Urinary bladder (tissue), 4 donors: ENCODE measurements around the gene RDX. TPM values are rescaled to one million over a fixed set of nuclear protein-coding genes. Genes with fewer than 3 reads are reported as not detected.
"Not testable (repeated sequence)": the region's sequence is repeated elsewhere in the genome, so short reads cannot be mapped to it uniquely, and the experiment has no call there.

Source experiments
- DNase-seq: peaks from one replicate; pipeline ENCODE4 v3.0.0-alpha.2; 2015; ENCODE audit errors: extremely low spot score
- H3K27ac ChIP-seq: one replicate; pipeline ENCODE4 v1.5.1; 2013; ENCODE audit warnings: low read depth, mild to moderate bottlenecking, moderate library complexity
- H3K36me3 ChIP-seq: one replicate; pipeline ENCODE4 v1.6.1; 2013; ENCODE audit warnings: mild to moderate bottlenecking, moderate library complexity; ENCODE audit not compliant: insufficient read depth
- H3K4me1 ChIP-seq: one replicate; pipeline ENCODE4 v1.6.1; 2013; ENCODE audit warnings: mild to moderate bottlenecking, moderate library complexity; ENCODE audit not compliant: insufficient read depth
- H3K4me3 ChIP-seq: one replicate; pipeline ENCODE4 v1.5.1; 2013; ENCODE audit warnings: low read depth, low read length
- WGBS: extraction: QIAGEN DNeasy Blood & Tissue Kit; methylation state at CpG from one replicate; pipeline ENCODE4 v1.1.7; 2013; 5-methylcytosine and 5-hydroxymethylcytosine counted together
- polyA plus RNA-seq: library from polyadenylated mRNA; stranded (reverse); fragments of 200-250 nt; gene quantifications from one replicate; pipeline ENCODE4 v1.2.3, GENCODE V29; 2013
- total RNA-seq: library from RNA; depleted of rRNA; stranded (reverse); fragments of >200 nt; gene quantifications from one replicate; pipeline ENCODE4 v1.2.3, GENCODE V29; 2014
- donor health status: healthy with polysubstance abuse.
- donor health status: healthy.

Gene RDX
- total and polyA plus RNA-seq, 2 donors: 49.9 to 122 TPM

DNA sequence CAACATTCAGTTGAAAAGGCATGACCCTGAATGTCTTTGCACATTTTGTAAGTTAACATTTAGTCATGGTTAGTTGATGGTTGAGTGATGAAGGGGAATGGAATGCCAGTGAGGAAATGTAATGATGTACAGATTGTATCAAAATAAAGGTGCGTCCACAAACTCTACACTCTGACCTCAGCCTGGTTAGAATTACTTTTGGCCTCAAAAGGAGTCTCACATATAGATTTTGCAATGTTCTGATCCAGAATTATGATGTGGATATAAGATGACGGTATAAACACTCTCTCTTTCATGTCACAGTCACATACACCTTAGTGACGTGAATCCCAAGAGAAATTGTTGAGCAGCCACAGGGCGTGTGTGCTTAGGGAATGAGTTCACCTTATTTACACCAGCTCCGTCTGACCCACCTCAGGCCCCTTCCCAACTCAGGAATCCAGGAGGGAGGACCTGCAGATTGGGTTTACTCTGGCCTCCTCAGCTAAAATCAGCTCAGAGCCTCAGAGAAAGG lies 100.1 kb downstream of the RDX start:
- Histone ChIP-seq H3K27ac (peak overlapping the region; percentile 74), H3K4me1 (no peaks in the 10 kb centered on the region), H3K4me3 (no peak overlapping the region), H3K36me3 (no peaks in the 10 kb centered on the region)
- WGBS: 93% methylated on average over 5 of the region's 5 CpGs
- peak; percentile 28 for DNase-seq

DNA sequence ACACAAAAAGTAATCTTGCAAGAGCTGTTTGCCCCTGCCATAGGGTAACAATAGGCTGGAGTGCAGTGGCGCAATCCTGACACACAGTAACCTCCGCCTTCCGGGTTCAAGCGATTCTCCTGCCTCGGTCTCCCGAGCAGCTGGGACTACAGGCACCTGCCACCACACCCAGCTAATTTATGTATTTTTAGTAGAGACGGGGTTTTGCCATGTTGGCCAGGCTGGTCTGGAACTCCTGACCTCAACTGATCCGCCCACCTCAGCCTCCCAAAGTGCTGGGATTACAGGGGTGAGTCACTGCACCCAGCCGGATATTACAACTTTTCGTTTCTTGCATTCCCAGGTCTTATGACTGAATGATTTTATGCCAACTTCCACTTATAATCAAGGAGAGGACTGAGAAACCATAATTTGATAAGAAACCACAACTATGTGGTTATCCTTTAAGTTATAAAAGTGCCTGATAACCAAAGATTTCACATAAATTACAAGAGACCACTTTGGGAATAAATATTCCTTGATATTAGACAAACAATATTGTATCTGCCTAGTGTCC lies 102.1 kb downstream of the RDX start:
- 73% methylated on average over 10 of the region's 10 CpGs for WGBS
- H3K27ac ChIP-seq, H3K4me3 ChIP-seq, H3K4me1 ChIP-seq, H3K36me3 ChIP-seq, DNase-seq: not testable (repeated sequence)

DNA sequence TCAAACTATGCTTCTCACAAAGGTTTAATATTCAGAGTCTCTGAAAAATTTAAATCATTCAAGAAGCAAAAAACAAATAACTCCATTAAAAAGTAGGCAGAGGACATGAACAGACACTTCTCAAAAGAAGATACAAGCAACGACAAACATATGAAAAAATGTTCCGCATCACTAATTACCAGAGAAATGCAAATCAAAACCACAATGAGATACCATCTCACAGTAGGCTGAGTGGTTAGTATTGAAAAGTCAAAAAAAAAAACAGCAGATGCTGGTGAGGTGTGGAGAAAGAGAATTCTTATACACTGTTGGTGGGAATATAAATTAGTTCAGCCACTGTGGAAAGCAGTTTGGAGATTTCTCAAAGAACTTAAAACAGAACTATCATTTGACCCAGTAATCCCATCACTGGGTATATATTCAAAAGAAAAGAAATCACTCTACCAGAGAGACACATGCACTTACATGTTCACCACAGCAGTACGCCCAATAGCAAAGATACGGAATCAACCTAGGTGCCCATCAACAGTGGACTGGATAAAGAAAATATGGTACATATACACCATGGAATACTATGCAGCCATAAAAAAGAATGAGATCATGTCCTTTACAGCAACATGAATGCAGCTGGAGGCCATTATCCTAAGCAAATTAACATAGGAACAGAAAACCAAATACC lies 103.7 kb downstream of the RDX start:
- 90% methylated on average over 4 of the region's 4 CpGs for WGBS
- H3K4me1 ChIP-seq, DNase-seq, H3K4me3 ChIP-seq, H3K27ac ChIP-seq, H3K36me3 ChIP-seq: not testable (repeated sequence)

DNA sequence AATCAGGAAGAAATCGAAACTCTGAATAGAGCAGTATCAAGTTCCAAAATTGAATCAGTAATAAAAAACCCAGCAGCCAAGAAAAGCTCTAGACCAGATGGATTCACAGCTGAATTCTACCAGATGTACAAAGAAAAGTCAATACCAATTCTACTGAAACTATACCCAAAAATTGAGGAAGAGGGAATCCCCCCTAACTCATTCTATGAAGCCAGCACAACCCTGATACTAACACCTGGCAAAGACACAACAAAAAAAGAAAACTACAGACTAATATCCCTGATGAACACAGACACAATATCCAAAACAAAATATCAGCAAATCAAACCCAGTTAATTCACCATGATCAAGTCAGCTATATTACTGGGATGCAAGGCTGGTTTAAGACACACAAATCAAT lies 105.5 kb downstream of the RDX start:
- Histone ChIP-seq H3K4me1 (no peaks in the 10 kb centered on the region), H3K4me3 (no peak overlapping the region), H3K36me3 (no peaks in the 10 kb centered on the region), H3K27ac (no peak overlapping the region)
- 84% methylated on average over 1 of the region's 1 CpG for WGBS
- no peak for DNase-seq

DNA sequence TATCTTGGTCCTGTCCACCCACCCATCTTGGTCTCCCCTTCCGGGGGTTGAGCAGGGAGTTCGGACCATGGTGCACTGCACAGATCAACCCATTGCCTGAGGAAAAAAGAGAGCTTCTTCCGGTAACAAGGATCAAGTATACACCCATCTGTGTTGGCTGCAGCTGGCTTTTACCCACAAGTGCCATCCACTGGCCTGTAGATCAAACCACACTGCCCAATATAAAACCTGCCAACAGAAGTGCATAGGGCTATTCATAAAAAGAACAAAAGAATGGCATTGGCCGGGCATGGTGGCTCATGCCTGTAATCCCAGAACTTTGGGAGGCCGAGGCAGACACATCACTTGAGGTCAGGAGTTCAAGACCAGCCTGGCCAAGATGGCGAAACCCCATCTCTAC lies 108.7 kb downstream of the RDX start:
- no peak overlapping the region for H3K4me3 ChIP-seq
- no peak overlapping the region for H3K27ac ChIP-seq
- 96% methylated on average over 6 of the region's 6 CpGs for WGBS
- no peaks in the 10 kb centered on the region for H3K4me1 ChIP-seq
- no peaks in the 10 kb centered on the region for H3K36me3 ChIP-seq
- no peak for DNase-seq

DNA sequence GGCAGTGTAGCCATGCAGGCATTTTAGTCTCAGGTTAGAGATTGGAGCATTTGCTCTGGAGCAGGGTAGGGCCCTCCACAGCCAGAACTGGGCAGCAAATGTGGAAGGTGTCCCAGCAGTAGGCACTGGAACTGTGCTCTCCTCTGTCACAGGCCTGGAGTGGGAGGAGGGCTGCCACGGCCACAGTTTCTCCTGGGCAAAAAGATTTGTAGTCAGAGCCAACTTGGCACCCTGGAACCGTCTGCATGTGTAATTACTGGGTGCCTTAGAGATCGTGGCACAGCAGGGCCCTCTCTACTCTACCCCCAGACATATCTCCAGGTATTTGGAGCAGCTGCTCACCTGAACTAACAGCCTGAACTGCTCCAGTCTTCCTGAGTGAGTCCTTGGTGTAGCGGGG lies 109.5 kb downstream of the RDX start:
- H3K4me3 ChIP-seq: no peak overlapping the region
- WGBS: 90% methylated on average over 4 of the region's 4 CpGs
- H3K27ac ChIP-seq: no peak overlapping the region
- H3K36me3 ChIP-seq: no peaks in the 10 kb centered on the region
- DNase-seq: no peak
- no peaks in the 10 kb centered on the region for H3K4me1 ChIP-seq

DNA sequence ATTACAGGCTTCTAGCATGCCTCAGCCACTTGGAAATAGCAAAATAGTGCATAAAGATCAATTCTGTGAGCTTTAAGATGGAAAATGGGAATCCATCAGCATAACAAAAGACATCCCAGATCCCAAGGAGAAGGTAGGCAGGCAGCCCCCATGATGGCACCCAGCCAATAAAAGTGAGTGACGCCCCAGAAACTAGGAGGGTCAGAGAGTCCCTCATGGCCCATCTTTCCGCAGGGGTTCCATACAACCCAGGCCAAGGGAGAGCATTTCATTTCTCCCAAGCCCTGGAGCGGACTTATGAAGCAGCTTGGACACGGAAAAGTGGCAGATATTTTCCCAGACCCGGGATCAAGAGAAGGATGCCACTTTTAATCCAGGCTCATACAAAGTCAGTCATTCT lies 110.0 kb downstream of the RDX start:
- no peak for DNase-seq
- Histone ChIP-seq H3K27ac (no peak overlapping the region), H3K4me1 (no peaks in the 10 kb centered on the region), H3K4me3 (no peak overlapping the region), H3K36me3 (no peaks in the 10 kb centered on the region)
- WGBS: 95% methylated on average over 5 of the region's 5 CpGs

DNA sequence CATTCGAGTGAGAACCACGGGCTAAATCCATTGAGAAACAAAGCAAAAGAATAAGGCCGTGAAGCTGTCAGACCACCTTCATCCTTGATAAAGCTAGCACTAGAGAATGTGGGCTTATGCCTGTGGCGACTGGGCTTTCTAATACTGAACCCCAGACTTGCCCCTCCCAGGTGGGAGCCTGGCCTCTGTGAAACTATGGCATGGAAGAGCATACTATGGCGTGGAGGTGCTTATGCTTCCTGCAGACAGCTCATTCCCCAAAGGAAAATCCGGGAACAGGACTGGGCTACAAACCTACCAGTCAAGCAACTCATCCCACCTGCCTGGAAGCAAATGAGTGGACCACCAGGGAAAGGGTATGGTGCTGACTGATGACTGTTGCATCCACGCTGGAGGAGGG lies 110.8 kb downstream of the RDX start:
- no peak for DNase-seq
- Histone ChIP-seq H3K27ac (no peak overlapping the region), H3K36me3 (no peaks in the 10 kb centered on the region), H3K4me1 (no peaks in the 10 kb centered on the region), H3K4me3 (no peak overlapping the region)
- 79% methylated on average over 7 of the region's 7 CpGs for WGBS

DNA sequence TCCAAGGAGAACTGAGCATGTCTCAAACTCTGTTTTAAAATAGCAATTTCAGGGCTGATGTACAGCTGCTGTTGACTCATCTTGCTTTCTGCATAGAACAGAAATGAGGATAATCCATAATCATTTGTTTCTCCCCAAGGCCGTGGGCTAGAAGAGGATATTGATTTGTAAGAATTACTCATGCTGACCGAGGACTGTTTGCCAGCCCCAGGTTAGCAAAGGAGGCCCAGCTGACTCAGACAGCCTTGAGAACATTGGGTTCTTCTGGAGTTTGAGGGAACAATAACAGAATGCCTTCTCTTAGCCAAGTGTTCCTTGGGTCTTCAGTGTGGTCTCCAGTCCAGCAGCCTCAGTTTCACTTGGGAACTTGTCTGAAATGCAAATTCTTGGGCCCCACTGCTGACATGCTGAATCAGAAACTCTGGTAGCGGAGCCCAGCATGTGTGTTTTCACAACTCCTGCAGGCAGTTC lies 111.3 kb downstream of the RDX start:
- no peak overlapping the region for H3K4me3 ChIP-seq
- no peak overlapping the region for H3K27ac ChIP-seq
- WGBS: 83% methylated on average over 3 of the region's 3 CpGs
- no peak for DNase-seq
- H3K36me3 ChIP-seq: no peaks in the 10 kb centered on the region
- no peaks in the 10 kb centered on the region for H3K4me1 ChIP-seq

DNA sequence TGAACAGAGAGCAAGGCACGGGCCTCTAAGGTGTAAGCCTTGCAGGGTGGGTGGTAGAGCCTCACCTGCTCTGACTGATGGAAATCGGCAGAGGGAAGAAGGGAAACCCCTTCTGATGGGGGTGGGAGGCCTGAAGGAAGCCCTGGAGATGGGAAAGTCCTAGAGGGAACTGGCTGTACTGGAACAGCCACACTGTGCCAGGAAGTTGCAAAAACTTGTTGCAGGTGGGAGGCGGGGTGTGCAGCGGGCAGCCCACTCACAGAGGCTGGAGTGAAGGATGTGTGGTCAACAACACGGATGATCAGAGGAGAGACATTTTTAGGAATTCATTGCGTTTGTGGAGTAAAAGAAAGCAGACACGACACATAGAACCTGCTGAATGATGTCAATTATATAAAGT lies 112.0 kb downstream of the RDX start:
- WGBS: 86% methylated on average over 7 of the region's 7 CpGs
- no peaks in the 10 kb centered on the region for H3K4me1 ChIP-seq
- no peak overlapping the region for H3K27ac ChIP-seq
- H3K36me3 ChIP-seq: no peaks in the 10 kb centered on the region
- no peak for DNase-seq
- H3K4me3 ChIP-seq: no peak overlapping the region

DNA sequence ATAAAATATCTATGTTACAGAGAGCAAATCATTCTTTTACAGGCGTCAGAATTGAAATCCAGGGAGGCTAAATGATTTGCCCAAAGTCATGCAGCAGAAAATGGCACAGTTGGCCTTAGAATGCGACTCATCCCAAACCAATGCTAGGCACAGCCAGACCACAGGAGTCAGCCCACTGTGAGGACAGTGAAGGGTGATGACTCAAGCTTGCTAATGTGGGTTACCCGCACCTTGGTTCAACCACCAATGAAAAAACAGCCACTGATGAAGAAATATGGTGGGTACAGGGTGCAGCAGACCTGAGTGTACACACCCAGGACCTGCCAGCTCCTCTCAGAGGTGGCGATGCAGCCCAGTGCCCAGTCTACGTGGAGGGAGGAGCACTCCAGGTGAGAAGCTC lies 113.5 kb downstream of the RDX start:
- Histone ChIP-seq H3K27ac (no peak overlapping the region), H3K4me3 (no peak overlapping the region), H3K4me1 (no peaks in the 10 kb centered on the region), H3K36me3 (no peaks in the 10 kb centered on the region)
- 86% methylated on average over 5 of the region's 5 CpGs for WGBS
- DNase-seq: no peak

DNA sequence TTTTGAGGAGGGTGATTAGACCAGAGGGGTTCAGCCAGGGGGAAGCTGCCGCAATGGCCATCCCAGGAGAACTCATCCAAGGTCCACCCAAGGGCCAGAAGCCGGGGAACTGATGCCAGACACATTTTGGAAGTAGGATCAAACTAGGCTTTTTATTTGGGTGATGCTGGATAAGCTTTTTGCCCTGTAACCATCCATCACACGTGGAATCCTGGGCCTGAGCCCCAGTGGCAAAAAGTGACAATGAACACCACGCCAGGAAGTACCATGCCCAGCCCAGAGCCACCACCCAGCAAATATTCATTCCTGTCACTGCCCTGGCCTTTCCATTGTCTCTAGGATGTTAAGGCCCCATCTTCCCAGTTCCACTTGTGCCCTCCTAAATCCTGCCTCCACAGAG lies 117.3 kb downstream of the RDX start:
- Histone ChIP-seq H3K27ac (no peak overlapping the region), H3K36me3 (no peaks in the 10 kb centered on the region), H3K4me3 (no peak overlapping the region), H3K4me1 (no peaks in the 10 kb centered on the region)
- DNase-seq: no peak
- WGBS: 93% methylated on average over 4 of the region's 4 CpGs

DNA sequence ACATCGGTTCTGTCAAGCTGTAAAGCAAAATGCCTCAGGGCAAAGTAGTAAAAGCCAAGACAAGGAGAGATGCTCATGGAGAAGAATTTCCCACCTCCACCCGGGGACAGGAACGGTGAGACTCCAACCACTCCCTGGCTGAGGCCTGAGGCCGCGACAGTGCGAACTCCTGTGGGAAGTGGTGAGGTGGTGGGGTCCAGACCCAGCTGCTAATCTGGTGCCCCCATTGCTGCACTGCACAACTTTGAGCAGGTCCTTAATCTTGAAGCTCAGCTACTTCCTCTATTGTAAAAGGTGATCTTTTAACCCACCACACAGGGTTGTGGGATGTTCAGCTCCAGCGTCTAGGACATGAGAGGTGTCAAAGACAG lies 119.3 kb downstream of the RDX start:
- Histone ChIP-seq H3K4me1 (no peaks in the 10 kb centered on the region), H3K36me3 (no peaks in the 10 kb centered on the region), H3K4me3 (no peak overlapping the region), H3K27ac (no peak overlapping the region)
- WGBS: 79% methylated on average over 7 of the region's 7 CpGs
- no peak for DNase-seq

DNA sequence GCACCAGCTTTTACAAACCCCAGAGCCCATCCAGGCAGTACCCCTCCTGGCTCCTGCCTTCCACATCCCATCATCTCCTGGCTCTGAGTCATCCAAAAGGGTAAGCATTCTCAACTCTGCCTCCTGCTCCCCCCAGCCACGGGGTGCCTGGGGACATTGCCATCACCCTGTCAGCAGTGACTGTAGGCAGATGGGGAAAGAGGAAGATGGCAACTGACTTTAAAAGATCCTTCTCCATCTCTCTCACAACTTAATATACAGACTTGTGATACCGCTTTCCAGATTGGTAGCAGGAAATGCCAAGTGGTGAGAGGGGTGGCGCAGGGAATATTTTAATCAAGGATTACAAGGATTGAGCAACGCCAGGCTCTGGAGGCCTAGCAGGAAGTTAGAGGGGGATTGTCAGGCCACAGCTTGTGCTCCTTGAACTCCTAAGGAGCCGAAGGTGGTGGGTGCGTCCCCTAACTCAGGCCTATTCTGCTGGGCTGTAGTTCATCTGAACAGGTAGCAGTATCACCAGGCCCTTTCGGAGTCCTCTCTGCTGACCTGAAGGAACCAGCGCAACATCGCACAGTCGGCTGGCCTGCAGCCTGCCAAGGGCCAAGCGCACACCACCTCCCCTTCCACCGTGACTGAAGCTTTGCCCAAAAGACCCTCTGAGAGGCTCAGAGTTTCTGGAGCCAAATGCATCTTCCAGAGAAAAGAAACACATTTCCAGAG lies 119.9 kb downstream of the RDX start:
- Histone ChIP-seq H3K27ac (no peak overlapping the region), H3K4me3 (no peak overlapping the region), H3K36me3 (no peaks in the 10 kb centered on the region), H3K4me1 (no peaks in the 10 kb centered on the region)
- 81% methylated on average over 12 of the region's 12 CpGs for WGBS
- DNase-seq: no peak
